Gastrocnemius medialis (tissue), 4 donors: Measurements from ENCODE around the gene CNNM2.

Experiments used
- POLR2A ChIP-seq, 2 donors: fragments of 450-650 bp; IDR thresholded peaks; one replicate each; pipeline ENCODE4 v1.6.1; 2017; ENCODE audit warnings: antibody characterized with exemption in 2 of 2, mild to moderate bottlenecking in 2 of 2, moderate library complexity in 2 of 2
- TF ChIP-seq, protein P1 (sequence below), 5 experiments: fragments of 450-650 bp in 3 of 5; fragments of 200-600 bp in 2 of 5; sonication (generic) in 2 of 5; IDR thresholded peaks in 4 of 5; conservative IDR thresholded peaks in 1 of 5; 1 replicate in 4 of 5; 2 replicates in 1 of 5; pipeline ENCODE4 v1.5.1; 2016 to 2019; ENCODE audit warnings: antibody characterized with exemption in 5 of 5, mild to moderate bottlenecking in 3 of 5, moderate library complexity in 3 of 5

DNA sequence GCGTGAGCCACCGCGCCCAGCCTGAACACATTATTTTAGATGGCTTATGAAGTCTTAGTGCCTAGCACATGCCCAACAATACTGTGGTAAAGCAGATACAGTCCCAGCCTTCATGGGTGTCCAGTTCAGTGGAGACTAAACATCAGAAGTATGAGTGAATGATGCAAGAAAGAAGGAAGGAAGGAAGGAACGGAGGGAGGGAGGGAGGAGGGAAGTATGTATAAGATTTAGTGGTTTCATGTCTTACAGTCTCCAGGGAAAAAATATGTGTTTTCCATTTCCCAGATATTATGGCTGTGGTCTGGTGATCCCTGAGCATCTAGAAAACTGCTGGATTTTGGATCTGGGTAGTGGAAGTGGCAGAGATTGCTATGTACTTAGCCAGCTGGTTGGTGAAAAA lies 45.9 kb upstream of the CNNM2 start:
- TF ChIP-seq, protein P1, sequence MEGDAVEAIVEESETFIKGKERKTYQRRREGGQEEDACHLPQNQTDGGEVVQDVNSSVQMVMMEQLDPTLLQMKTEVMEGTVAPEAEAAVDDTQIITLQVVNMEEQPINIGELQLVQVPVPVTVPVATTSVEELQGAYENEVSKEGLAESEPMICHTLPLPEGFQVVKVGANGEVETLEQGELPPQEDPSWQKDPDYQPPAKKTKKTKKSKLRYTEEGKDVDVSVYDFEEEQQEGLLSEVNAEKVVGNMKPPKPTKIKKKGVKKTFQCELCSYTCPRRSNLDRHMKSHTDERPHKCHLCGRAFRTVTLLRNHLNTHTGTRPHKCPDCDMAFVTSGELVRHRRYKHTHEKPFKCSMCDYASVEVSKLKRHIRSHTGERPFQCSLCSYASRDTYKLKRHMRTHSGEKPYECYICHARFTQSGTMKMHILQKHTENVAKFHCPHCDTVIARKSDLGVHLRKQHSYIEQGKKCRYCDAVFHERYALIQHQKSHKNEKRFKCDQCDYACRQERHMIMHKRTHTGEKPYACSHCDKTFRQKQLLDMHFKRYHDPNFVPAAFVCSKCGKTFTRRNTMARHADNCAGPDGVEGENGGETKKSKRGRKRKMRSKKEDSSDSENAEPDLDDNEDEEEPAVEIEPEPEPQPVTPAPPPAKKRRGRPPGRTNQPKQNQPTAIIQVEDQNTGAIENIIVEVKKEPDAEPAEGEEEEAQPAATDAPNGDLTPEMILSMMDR (IDR thresholded peaks at IDR 0.05 in 4 of 5, conservative IDR thresholded peaks at IDR 0.05 in 1 of 5) = no peak
- no peak for TF ChIP-seq POLR2A (IDR thresholded peaks at IDR 0.05)
